HepG2 (cell line): ENCODE data around the gene MAP2K1. TPM values are rescaled to one million over a fixed set of nuclear protein-coding genes. Genes with fewer than 3 reads are reported as not detected.

Experiments
- AGO1 ChIP-seq: fragments of 200-400 bp; formaldehyde crosslinking; IDR thresholded peaks from 2 replicates; pipeline ENCODE4 v1.6.1; 2017; ENCODE audit warnings: mild to moderate bottlenecking, low read depth, low read length, moderate library complexity; ENCODE audit not compliant: poor library complexity, severe bottlenecking
- CHD2 ChIP-seq: IDR thresholded peaks from 2 replicates; pipeline ENCODE4 v1.6.1; 2011; ENCODE audit warnings: low read depth, low read length, improper control_type of control experiment
- MAF1 ChIP-seq: sonication (generic); formaldehyde crosslinking; IDR thresholded peaks from 2 replicates; pipeline ENCODE4 v1.5.0; 2020; ENCODE audit warnings: missing genetic modification reagents, borderline replicate concordance
- NFYB ChIP-seq: sonication (generic); formaldehyde crosslinking; IDR thresholded peaks from 2 replicates; pipeline ENCODE4 v1.4.0; 2020; ENCODE audit warnings: missing genetic modification reagents
- ZNF251 ChIP-seq: sonication (generic); formaldehyde crosslinking; IDR thresholded peaks from 2 replicates; pipeline ENCODE4 v1.9.0; 2021; ENCODE audit warnings: mild to moderate bottlenecking, missing genetic modification reagents
- ZNF274 ChIP-seq: sonication (generic); formaldehyde crosslinking; IDR thresholded peaks from 2 replicates; pipeline ENCODE4 v1.5.1; 2020; ENCODE audit warnings: mild to moderate bottlenecking, missing genetic modification reagents
- ZNF367 ChIP-seq: sonication (generic); formaldehyde crosslinking; IDR thresholded peaks from 2 replicates; pipeline ENCODE4 v1.4.0; 2020; ENCODE audit warnings: missing genetic modification reagents, borderline replicate concordance
- polyA plus RNA-seq, 8 experiments: library from polyadenylated mRNA; depleted of rRNA in 3 of 8; stranded (reverse) in 7 of 8; unstranded in 1 of 8; fragments of >200 nt; fragmentation: Illumina TruSeq in 4 of 8; extraction: Trizol in 4 of 8; gene quantifications; 2 replicates each; pipeline versions ENCODE4 v1.2.1 to v1.2.3, GENCODE V29; 2011 to 2016; ENCODE audit warnings: low read depth in 4 of 8, missing spikeins in 1 of 8, mixed read lengths in 1 of 8; ENCODE audit not compliant: insufficient read depth in 1 of 8
- total RNA-seq, 5 experiments: library from RNA; depleted of rRNA; stranded (reverse); fragments of >200 nt; fragmentation: Illumina TruSeq; extraction: Trizol; gene quantifications; 2 replicates each; pipeline ENCODE4 v1.2.3, GENCODE V29; 2016; ENCODE audit warnings: low read depth in 1 of 5
- TF ChIP-seq, protein P1 (sequence below): sonication (generic); formaldehyde crosslinking; conservative IDR thresholded peaks from 2 replicates; pipeline ENCODE4 v1.4.0; 2020; ENCODE audit warnings: mild to moderate bottlenecking, missing genetic modification reagents, moderate library complexity
- TF ChIP-seq, protein P2 (sequence below): sonication (generic); formaldehyde crosslinking; IDR thresholded peaks from 2 replicates; pipeline ENCODE4 v1.4.0; 2020; ENCODE audit warnings: missing genetic modification reagents, borderline replicate concordance
- TF ChIP-seq, protein P3 (sequence below): sonication (generic); formaldehyde crosslinking; IDR thresholded peaks from 2 replicates; pipeline ENCODE4 v1.8.0; 2022; ENCODE audit warnings: mild to moderate bottlenecking, missing genetic modification reagents
- TF ChIP-seq, protein P4 (sequence below): sonication (generic); formaldehyde crosslinking; IDR thresholded peaks from 2 replicates; pipeline ENCODE4 v1.4.0; 2020; ENCODE audit warnings: missing genetic modification reagents
- TF ChIP-seq, protein P5 (sequence below): sonication (generic); formaldehyde crosslinking; IDR thresholded peaks from 2 replicates; pipeline ENCODE4 v1.8.1; 2023; ENCODE audit warnings: missing genetic modification reagents, inconsistent platforms, borderline replicate concordance

The MAP2K1 gene
- total and polyA plus RNA-seq, 2 of the 13 experiments (the other 11 are each of a cell fraction or from before 2014, with no cell fraction given), result 24.1 to 49.2 TPM

DNA sequence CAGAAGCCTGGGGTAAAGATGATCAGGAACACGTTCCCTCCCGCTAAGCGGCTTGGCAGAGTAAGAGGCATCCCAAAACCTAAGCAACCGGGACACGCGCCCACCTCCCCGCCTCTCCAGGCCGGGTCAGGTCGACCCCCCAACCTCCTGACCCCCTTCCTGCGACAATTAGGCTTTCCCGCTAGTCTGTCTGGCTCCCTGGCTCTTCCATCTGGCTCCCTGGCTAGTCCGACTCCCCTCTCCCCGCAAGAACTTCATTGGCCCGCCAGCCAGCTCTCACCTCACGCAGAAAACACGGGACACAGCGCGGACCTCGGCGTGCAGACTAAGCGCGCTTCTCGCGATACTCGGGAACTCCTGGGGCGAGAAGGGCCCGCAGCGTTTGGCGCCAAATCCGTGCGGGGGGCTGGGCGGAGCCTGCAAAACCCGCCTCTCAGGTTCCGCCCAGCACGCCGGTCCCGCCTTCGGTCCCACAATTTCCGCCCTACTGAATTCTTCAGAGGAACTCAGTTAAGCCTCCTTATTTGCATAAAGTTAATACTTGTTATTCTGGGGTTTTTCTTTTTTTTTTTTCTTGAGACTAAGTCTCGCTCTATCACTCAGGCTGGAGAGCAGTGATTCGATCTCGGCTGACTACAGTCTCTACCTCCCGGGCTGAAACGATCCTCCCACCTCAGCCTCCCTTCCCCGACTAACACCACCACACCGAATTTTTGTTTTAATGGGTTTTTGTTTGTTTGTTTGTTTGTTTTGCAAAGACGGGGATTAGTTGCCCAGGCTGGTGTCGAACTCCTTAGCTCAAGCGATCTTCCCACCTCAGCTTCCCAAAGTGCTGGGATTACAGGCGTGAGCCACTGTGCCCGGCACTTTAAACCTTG is 30.1 kb upstream of the MAP2K1 start, which contains the start of gene TIPIN (continued):
- TF ChIP-seq, protein P1, sequence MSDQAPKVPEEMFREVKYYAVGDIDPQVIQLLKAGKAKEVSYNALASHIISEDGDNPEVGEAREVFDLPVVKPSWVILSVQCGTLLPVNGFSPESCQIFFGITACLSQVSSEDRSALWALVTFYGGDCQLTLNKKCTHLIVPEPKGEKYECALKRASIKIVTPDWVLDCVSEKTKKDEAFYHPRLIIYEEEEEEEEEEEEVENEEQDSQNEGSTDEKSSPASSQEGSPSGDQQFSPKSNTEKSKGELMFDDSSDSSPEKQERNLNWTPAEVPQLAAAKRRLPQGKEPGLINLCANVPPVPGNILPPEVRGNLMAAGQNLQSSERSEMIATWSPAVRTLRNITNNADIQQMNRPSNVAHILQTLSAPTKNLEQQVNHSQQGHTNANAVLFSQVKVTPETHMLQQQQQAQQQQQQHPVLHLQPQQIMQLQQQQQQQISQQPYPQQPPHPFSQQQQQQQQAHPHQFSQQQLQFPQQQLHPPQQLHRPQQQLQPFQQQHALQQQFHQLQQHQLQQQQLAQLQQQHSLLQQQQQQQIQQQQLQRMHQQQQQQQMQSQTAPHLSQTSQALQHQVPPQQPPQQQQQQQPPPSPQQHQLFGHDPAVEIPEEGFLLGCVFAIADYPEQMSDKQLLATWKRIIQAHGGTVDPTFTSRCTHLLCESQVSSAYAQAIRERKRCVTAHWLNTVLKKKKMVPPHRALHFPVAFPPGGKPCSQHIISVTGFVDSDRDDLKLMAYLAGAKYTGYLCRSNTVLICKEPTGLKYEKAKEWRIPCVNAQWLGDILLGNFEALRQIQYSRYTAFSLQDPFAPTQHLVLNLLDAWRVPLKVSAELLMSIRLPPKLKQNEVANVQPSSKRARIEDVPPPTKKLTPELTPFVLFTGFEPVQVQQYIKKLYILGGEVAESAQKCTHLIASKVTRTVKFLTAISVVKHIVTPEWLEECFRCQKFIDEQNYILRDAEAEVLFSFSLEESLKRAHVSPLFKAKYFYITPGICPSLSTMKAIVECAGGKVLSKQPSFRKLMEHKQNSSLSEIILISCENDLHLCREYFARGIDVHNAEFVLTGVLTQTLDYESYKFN, result peak; percentile 65
- TF ChIP-seq, protein P2, sequence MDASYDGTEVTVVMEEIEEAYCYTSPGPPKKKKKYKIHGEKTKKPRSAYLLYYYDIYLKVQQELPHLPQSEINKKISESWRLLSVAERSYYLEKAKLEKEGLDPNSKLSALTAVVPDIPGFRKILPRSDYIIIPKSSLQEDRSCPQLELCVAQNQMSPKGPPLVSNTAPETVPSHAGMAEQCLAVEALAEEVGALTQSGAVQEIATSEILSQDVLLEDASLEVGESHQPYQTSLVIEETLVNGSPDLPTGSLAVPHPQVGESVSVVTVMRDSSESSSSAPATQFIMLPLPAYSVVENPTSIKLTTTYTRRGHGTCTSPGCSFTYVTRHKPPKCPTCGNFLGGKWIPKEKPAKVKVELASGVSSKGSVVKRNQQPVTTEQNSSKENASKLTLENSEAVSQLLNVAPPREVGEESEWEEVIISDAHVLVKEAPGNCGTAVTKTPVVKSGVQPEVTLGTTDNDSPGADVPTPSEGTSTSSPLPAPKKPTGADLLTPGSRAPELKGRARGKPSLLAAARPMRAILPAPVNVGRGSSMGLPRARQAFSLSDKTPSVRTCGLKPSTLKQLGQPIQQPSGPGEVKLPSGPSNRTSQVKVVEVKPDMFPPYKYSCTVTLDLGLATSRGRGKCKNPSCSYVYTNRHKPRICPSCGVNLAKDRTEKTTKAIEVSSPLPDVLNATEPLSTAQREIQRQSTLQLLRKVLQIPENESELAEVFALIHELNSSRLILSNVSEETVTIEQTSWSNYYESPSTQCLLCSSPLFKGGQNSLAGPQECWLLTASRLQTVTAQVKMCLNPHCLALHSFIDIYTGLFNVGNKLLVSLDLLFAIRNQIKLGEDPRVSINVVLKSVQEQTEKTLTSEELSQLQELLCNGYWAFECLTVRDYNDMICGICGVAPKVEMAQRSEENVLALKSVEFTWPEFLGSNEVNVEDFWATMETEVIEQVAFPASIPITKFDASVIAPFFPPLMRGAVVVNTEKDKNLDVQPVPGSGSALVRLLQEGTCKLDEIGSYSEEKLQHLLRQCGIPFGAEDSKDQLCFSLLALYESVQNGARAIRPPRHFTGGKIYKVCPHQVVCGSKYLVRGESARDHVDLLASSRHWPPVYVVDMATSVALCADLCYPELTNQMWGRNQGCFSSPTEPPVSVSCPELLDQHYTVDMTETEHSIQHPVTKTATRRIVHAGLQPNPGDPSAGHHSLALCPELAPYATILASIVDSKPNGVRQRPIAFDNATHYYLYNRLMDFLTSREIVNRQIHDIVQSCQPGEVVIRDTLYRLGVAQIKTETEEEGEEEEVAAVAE (CRISPR knock-in tag), result no peak
- TF ChIP-seq NFYB (CRISPR knock-in tag) (peak; percentile 56), ZNF274 (CRISPR knock-in tag) (peak; percentile 80; the same call in 1 of the 2 replicates), MAF1 (CRISPR knock-in tag) (0 out of 2 replicates have a peak, but pooled peaks have one; percentile 30), ZNF367 (CRISPR knock-in tag) (0 out of 2 replicates have a peak, but pooled peaks have one; percentile 21), ZNF251 (CRISPR knock-in tag) (peak; percentile 90; the same call in 1 of the 2 replicates), CHD2 (peak; percentile 100), AGO1 (peak; percentile 35)
- TF ChIP-seq, protein P3, sequence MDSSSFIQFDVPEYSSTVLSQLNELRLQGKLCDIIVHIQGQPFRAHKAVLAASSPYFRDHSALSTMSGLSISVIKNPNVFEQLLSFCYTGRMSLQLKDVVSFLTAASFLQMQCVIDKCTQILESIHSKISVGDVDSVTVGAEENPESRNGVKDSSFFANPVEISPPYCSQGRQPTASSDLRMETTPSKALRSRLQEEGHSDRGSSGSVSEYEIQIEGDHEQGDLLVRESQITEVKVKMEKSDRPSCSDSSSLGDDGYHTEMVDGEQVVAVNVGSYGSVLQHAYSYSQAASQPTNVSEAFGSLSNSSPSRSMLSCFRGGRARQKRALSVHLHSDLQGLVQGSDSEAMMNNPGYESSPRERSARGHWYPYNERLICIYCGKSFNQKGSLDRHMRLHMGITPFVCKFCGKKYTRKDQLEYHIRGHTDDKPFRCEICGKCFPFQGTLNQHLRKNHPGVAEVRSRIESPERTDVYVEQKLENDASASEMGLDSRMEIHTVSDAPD (CRISPR knock-in tag), result peak; percentile 43
- TF ChIP-seq, protein P4, sequence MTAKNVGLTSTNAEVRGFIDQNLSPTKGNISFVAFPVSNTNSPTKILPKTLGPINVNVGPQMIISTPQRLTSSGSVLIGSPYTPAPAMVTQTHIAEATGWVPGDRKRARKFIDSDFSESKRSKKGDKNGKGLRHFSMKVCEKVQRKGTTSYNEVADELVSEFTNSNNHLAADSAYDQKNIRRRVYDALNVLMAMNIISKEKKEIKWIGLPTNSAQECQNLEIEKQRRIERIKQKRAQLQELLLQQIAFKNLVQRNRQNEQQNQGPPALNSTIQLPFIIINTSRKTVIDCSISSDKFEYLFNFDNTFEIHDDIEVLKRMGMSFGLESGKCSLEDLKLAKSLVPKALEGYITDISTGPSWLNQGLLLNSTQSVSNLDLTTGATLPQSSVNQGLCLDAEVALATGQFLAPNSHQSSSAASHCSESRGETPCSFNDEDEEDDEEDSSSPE, result peak; percentile 98
- TF ChIP-seq, protein P5, sequence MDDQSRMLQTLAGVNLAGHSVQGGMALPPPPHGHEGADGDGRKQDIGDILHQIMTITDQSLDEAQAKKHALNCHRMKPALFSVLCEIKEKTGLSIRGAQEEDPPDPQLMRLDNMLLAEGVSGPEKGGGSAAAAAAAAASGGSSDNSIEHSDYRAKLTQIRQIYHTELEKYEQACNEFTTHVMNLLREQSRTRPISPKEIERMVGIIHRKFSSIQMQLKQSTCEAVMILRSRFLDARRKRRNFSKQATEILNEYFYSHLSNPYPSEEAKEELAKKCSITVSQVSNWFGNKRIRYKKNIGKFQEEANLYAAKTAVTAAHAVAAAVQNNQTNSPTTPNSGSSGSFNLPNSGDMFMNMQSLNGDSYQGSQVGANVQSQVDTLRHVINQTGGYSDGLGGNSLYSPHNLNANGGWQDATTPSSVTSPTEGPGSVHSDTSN (CRISPR knock-in tag), result no peak
